Type B pancreatic cell (in vitro differentiated cells): ENCODE results near the gene CFAP57. TPM values are rescaled to one million over a fixed set of nuclear protein-coding genes. Genes with fewer than 3 reads are reported as not detected.
A peak's percentile ranks its signal among the peaks of the same experiment; 100 is the strongest.

Source experiments
- DNase-seq: peaks from one replicate; pipeline ENCODE4 v3.0.0; 2021; ENCODE audit warnings: mixed read lengths; ENCODE audit not compliant: unreplicated experiment; ENCODE audit errors: extremely low spot score
- H3K27ac Mint-ChIP-seq: 2 replicates; pipeline ENCODE4 v1.8.0; 2021; ENCODE audit warnings: mild to moderate bottlenecking, mixed read lengths
- H3K27me3 Mint-ChIP-seq: 2 replicates; pipeline ENCODE4 v1.8.0; 2021; ENCODE audit warnings: mixed read lengths
- H3K36me3 Mint-ChIP-seq: 2 replicates; pipeline ENCODE4 v1.8.0; 2021; ENCODE audit warnings: mixed read lengths
- H3K4me1 Mint-ChIP-seq: one replicate; pipeline ENCODE4 v1.8.0; 2021; ENCODE audit warnings: mixed read lengths; ENCODE audit not compliant: unreplicated experiment
- H3K4me3 Mint-ChIP-seq: 2 replicates; pipeline ENCODE4 v1.8.0; 2021; ENCODE audit warnings: mild to moderate bottlenecking, mixed read lengths
- H3K9me3 Mint-ChIP-seq: 2 replicates; pipeline ENCODE4 v1.8.0; 2021; ENCODE audit warnings: mixed read lengths
- CTCF ChIP-seq: fragments of 200-600 bp; sonication (generic); conservative IDR thresholded peaks from 2 replicates; pipeline ENCODE4 v1.5.0; 2021; ENCODE audit warnings: antibody characterized with exemption, mild to moderate bottlenecking
- long read RNA-seq: library from polyadenylated mRNA; unstranded; transcript quantifications from one replicate; pipeline ENCODE4 v2.0.0, GENCODE V29; 2020
- total RNA-seq: library from RNA; stranded (reverse); gene quantifications from 2 replicates; pipeline ENCODE4 v1.2.1, GENCODE V29; 2021; ENCODE audit warnings: low replicate concordance

Gene CFAP57
- 0.74 and 1.8 TPM in 2 replicates for total RNA-seq
- long read RNA-seq, partial matches to known transcripts, result 5 of 8 reads
- long read RNA-seq, other reads (novel, unspliced or antisense), result 3 of 8 reads

GRCh38 chr1:43171876-43172526, at the start of gene CFAP57, which contains the start of gene EBNA1BP2:
Gene CFAP57, plus strand, starts transcription at chr1:43172330. Its CDS starts 424 bp downstream, at chr1:43172754.
Gene EBNA1BP2, minus strand, starts transcription at chr1:43172290. Its CDS starts 172 bp downstream, at chr1:43172118.
- peak; percentile 89 for DNase-seq
- Mint-ChIP-seq H3K4me3 (peak within 1 kb of the TSS; percentile 99), H3K27ac (peak within 1 kb of the TSS; percentile 93), H3K27me3 (peaks cover 17% of the 10 kb centered on the region), H3K36me3 (peaks cover 18% of the 10 kb centered on the region), H3K4me1 (peaks cover 11% of the 10 kb centered on the region), H3K9me3 (no peaks in the 10 kb centered on the region)
- no peak for TF ChIP-seq CTCF

GRCh38 chr1:43123031-43123430, 49.1 kb upstream of the CFAP57 start:
- Mint-ChIP-seq H3K27me3 (no peaks in the 10 kb centered on the region), H3K4me1 (no peaks in the 10 kb centered on the region), H3K4me3 (no peak overlapping the region), H3K36me3 (no peaks in the 10 kb centered on the region), H3K27ac (no peak overlapping the region), H3K9me3 (no peaks in the 10 kb centered on the region)
- no peak for TF ChIP-seq CTCF
- no peak for DNase-seq

GRCh38 chr1:43128816-43129215, 43.3 kb upstream of the CFAP57 start:
- no peaks in the 10 kb centered on the region for H3K9me3 Mint-ChIP-seq
- no peak for TF ChIP-seq CTCF
- H3K36me3 Mint-ChIP-seq, result peaks cover 4% of the 10 kb centered on the region
- no peaks in the 10 kb centered on the region for H3K4me1 Mint-ChIP-seq
- no peak overlapping the region for H3K27ac Mint-ChIP-seq
- no peak for DNase-seq
- peaks cover 3% of the 10 kb centered on the region for H3K27me3 Mint-ChIP-seq
- H3K4me3 Mint-ChIP-seq, result no peak overlapping the region

GRCh38 chr1:43129426-43129825, 42.7 kb upstream of the CFAP57 start:
- DNase-seq, result no peak
- Mint-ChIP-seq H3K9me3 (no peaks in the 10 kb centered on the region), H3K4me3 (no peak overlapping the region), H3K27me3 (peaks cover 3% of the 10 kb centered on the region), H3K36me3 (peaks cover 4% of the 10 kb centered on the region), H3K27ac (no peak overlapping the region), H3K4me1 (peaks cover 5% of the 10 kb centered on the region)
- no peak for TF ChIP-seq CTCF

GRCh38 chr1:43134068-43134467, 38.1 kb upstream of the CFAP57 start:
- DNase-seq, result no peak
- Mint-ChIP-seq H3K4me1 (peaks cover 11% of the 10 kb centered on the region), H3K36me3 (peaks cover 4% of the 10 kb centered on the region), H3K27me3 (peaks cover 3% of the 10 kb centered on the region), H3K9me3 (peaks cover 8% of the 10 kb centered on the region), H3K27ac (peak overlapping the region; percentile 55), H3K4me3 (peak overlapping the region; percentile 29)
- no peak for TF ChIP-seq CTCF
